ENCODE results near the gene SARDH. TPM values are rescaled to one million over a fixed set of nuclear protein-coding genes. Genes with fewer than 3 reads are reported as not detected.

Gene SARDH
- total RNA-seq, 1 donor from 2014 or later = 0.63 TPM

DNA sequence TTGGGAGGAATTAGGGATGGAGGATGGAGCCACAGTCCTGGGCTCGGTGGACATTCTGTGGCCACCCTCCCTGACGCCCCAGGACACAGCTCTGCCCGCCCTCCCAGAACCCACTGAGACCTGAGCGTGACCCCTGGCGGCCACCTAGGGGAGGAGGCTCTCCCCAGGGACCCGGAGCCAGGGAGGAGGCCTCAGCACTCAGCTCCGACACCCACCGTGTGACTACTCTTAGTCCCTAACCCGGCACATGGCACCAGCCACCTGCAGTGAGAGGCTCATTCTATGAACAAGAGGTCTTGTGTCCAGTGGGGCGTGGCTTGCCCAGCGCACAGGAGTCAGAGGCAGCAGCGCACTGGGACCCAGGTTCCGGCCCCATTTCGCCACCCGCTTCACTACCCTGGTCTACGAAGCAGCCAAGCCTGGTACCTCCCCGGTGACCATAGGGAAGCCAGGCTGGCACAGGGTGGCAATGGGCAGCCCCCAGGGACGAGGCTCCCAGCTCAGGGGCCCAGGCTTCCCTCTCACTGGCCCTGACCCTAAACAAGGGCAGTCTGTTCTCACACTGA, 10.2 kb downstream of the SARDH start:
- intact Hi-C loops (cut with micrococcal nuclease) = loop anchor here (10.0 kb wide), 1 partner anchor 193 kb away; the partner anchor contains the start of gene ADAMTSL2
- no peak for DNase-seq
- peaks cover 79% of the 10 kb centered on the region for H3K27me3 ChIP-seq (ENCODE audit: low read depth)

DNA sequence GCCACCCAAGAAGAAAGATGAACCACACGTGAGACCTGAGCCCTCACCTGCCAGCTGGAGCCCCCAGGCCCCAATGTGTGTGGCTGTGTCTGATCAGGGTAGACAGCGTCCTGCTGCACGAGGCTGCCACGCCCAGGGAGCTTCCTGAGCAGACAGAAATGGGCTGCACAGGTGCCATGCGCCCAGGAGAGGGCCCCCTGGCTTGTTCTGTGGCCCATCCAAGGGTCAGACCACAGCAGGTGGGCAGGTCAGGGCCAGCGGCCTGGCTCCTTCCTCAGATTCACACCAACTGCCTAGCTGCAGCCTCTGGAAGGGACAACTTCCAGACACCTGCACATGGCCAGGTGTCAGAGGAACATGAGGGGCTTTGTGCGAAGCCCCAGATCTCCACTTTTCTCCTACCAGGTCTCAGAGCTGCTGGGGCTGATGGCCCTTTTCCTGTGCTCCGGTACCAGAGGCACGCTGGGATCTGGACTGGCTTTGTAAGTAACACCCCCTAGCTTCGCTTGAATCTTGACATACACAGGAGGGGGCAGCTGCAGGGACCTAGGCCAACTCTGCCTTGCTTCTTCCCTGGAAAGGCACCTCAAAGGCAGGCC, 10.8 kb downstream of the SARDH start:
- H3K36me3 ChIP-seq = no peaks in the 10 kb centered on the region
- no peak for DNase-seq
- intact Hi-C loops (cut with micrococcal nuclease) = loop anchor here (10.0 kb wide), 1 partner anchor 193 kb away; the partner anchor contains the start of gene ADAMTSL2
- TF ChIP-seq, protein P1, sequence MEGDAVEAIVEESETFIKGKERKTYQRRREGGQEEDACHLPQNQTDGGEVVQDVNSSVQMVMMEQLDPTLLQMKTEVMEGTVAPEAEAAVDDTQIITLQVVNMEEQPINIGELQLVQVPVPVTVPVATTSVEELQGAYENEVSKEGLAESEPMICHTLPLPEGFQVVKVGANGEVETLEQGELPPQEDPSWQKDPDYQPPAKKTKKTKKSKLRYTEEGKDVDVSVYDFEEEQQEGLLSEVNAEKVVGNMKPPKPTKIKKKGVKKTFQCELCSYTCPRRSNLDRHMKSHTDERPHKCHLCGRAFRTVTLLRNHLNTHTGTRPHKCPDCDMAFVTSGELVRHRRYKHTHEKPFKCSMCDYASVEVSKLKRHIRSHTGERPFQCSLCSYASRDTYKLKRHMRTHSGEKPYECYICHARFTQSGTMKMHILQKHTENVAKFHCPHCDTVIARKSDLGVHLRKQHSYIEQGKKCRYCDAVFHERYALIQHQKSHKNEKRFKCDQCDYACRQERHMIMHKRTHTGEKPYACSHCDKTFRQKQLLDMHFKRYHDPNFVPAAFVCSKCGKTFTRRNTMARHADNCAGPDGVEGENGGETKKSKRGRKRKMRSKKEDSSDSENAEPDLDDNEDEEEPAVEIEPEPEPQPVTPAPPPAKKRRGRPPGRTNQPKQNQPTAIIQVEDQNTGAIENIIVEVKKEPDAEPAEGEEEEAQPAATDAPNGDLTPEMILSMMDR (IDR thresholded peaks at IDR 0.05; ENCODE audit: borderline replicate concordance) = no peak
- no peak overlapping the region for H3K27ac ChIP-seq (replicated peaks)
- no peak overlapping the region for H3K4me3 ChIP-seq
- H3K9me3 ChIP-seq (replicated peaks) = no peaks in the 10 kb centered on the region
- no peaks in the 10 kb centered on the region for H3K4me1 ChIP-seq
- peaks cover 75% of the 10 kb centered on the region for H3K27me3 ChIP-seq (ENCODE audit: low read depth)

More for the DNA sequence above, 10.2 kb downstream of the SARDH start:
- Histone ChIP-seq H3K4me1 (no peaks in the 10 kb centered on the region), H3K27ac (replicated peaks) (no peak overlapping the region), H3K4me3 (no peak overlapping the region), H3K36me3 (no peaks in the 10 kb centered on the region), H3K9me3 (replicated peaks) (no peaks in the 10 kb centered on the region)
- TF ChIP-seq, protein P1 (IDR thresholded peaks at IDR 0.05; ENCODE audit: borderline replicate concordance) = no peak

DNA sequence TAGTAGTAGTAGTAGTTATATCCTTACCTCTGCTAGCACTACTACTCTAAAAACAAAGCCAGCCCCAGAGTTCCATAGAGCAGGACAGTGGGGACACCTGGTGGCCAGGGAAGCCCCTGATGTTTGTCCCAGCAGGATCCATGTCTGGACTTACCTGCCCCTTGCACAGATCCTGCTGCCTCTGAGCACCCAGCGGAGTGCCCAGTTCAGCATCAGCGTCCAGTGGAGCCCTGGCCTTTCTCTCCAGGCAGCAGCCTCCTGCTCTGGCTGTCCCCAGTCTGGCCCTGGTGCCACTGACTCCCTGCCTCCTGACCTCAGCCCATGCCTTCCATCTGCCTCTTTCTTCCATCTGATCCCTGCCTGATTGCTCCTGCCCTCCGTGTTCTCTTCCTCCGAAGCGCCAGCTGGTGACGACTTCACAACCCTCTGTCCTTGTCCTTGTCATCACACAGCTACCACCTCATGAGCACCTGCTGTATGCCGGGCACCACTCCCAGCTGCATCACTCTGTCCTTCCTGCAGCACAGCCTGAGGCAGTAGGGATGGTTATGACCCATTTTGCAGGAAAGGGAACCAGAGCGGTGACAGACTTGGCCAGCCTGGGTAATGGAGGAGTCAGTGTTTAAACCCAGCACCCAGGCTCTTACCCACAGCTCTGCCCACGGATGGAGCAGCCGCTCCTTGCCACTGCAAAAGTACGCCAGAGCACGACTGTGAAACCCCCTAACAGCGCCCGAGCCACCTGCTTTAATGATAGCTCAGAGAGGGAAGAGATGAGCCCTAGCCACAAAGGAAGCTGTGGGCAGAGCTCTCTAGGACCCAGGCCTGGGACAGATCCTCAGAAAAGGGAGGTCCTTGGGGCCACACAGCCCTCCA, 11.5 kb downstream of the SARDH start:
- no peaks in the 10 kb centered on the region for H3K36me3 ChIP-seq
- H3K27ac ChIP-seq (replicated peaks) = no peak overlapping the region
- no peaks in the 10 kb centered on the region for H3K9me3 ChIP-seq (replicated peaks)
- TF ChIP-seq, protein P1 (IDR thresholded peaks at IDR 0.05; ENCODE audit: borderline replicate concordance) = peak; percentile 72
- peak; percentile 55 for DNase-seq
- no peaks in the 10 kb centered on the region for H3K4me1 ChIP-seq
- intact Hi-C loops (cut with micrococcal nuclease) = loop anchor here (10.0 kb wide), 1 partner anchor 192 kb away; the partner anchor contains the start of gene ADAMTSL2
- peaks cover 71% of the 10 kb centered on the region for H3K27me3 ChIP-seq (ENCODE audit: low read depth)
- H3K4me3 ChIP-seq = no peak overlapping the region

DNA sequence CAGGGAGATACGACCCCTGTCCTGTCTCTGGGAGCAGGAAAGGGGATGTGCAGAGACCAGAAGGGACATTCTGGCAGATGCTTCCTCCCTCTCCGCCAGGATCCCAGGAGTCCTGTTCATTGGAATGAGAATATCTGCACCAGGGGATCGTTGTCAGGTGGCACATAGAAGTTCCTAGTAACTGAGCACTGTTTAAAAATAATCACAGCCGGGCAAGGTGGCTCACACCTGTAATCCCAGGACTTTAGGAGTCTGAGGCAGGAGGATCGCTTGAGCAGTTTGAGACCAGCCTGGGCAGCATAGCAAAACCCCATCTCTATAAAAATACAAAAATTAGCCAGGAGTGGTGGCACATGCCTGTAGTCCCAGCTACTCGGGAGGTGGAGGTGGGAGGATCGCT, 12.3 kb downstream of the SARDH start:
- H3K27me3 ChIP-seq (ENCODE audit: low read depth) = peaks cover 70% of the 10 kb centered on the region
- intact Hi-C loops (cut with micrococcal nuclease) = loop anchor here (10.0 kb wide), 1 partner anchor 191 kb away; the partner anchor contains the start of gene ADAMTSL2
- no peak overlapping the region for H3K4me3 ChIP-seq
- no peaks in the 10 kb centered on the region for H3K9me3 ChIP-seq (replicated peaks)
- TF ChIP-seq, protein P1 (IDR thresholded peaks at IDR 0.05; ENCODE audit: borderline replicate concordance) = no peak
- no peak for DNase-seq
- H3K27ac ChIP-seq (replicated peaks) = no peak overlapping the region
- H3K36me3 ChIP-seq = no peaks in the 10 kb centered on the region
- no peaks in the 10 kb centered on the region for H3K4me1 ChIP-seq

DNA sequence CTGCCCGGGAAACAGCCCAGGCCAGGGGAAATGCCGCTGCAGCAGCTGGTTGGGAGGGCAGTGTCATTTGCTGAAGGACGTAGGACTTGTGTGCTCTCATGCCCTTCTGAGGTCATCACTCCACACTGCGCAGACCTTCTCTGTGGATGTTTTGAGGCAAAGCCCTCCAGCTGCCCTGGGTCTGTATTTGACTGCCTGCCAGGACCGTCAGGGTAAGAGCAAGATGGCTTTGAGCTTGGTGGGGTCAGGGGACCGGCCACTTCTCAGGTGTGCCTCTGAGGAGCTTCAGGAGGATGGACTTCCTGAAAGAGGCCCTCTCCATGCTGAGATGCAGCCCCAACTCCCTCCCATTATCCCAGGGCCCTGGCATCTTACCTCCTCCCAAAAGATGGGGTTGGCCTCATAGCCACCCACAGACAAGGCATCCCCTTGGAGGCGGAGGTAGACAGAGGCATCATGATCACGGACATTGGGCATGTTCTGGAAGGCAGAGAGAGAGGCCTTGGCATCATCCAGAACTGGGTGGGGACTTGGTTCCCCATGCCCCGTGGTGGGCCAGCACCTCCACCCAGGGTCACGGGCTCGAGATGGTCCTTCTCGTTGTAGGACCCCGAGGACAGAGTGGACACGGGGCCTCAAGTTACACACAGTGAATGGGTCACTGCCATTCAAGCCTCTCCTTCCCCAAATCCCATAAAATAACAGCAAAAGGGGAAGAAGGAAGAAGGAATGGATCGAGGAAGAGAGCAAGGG, 19.4 kb downstream of the SARDH start:
- Histone ChIP-seq H3K4me3 (no peak overlapping the region), H3K27ac (replicated peaks) (no peak overlapping the region), H3K9me3 (replicated peaks) (no peaks in the 10 kb centered on the region), H3K4me1 (peaks cover 22% of the 10 kb centered on the region), H3K36me3 (no peaks in the 10 kb centered on the region), H3K27me3 (ENCODE audit: low read depth) (peaks cover 71% of the 10 kb centered on the region)
- TF ChIP-seq, protein P1 (IDR thresholded peaks at IDR 0.05; ENCODE audit: borderline replicate concordance) = no peak
- no peak for DNase-seq
- intact Hi-C loops (cut with micrococcal nuclease) = no loop called here
